ENCODE results near the gene WBP2.

WBP2 gene

GRCh38 chr17:75837899-75838298 is 17.2 kb downstream of the WBP2 start:
- no peak for TF ChIP-seq CTCF (IDR thresholded peaks at IDR 0.05; ENCODE audit: extremely low read depth, missing control alignments)
- DNase-seq (ENCODE audit: low spot score) = no peak

- TF ChIP-seq CTCF (IDR thresholded peaks at IDR 0.05; ENCODE audit: extremely low read depth, missing control alignments) = no peak
- no peak for DNase-seq (ENCODE audit: low spot score)
Observed at GRCh38 chr17:75836605-75837004, 18.5 kb downstream of the WBP2 start.

- no peak for TF ChIP-seq CTCF (IDR thresholded peaks at IDR 0.05; ENCODE audit: extremely low read depth, missing control alignments)
- DNase-seq (ENCODE audit: low spot score) = no peak
Observed at GRCh38 chr17:75835654-75835987, 19.5 kb downstream of the WBP2 start.

GRCh38 chr17:75834928-75835653 is 20.0 kb downstream of the WBP2 start:
- DNase-seq (ENCODE audit: low spot score) = peak; percentile 25
- no peak for TF ChIP-seq CTCF (IDR thresholded peaks at IDR 0.05; ENCODE audit: extremely low read depth, missing control alignments)

- TF ChIP-seq CTCF (IDR thresholded peaks at IDR 0.05; ENCODE audit: extremely low read depth, missing control alignments) = no peak
- DNase-seq (ENCODE audit: low spot score) = peak; percentile 27
Observed at GRCh38 chr17:75834279-75834920, 20.7 kb downstream of the WBP2 start.

GRCh38 chr17:75832652-75833400 is 22.3 kb downstream of the WBP2 start:
- DNase-seq (ENCODE audit: low spot score) = peak; percentile 49
- TF ChIP-seq CTCF (IDR thresholded peaks at IDR 0.05; ENCODE audit: extremely low read depth, missing control alignments) = no peak

GRCh38 chr17:75832164-75832651 is 22.9 kb downstream of the WBP2 start:
- TF ChIP-seq CTCF (IDR thresholded peaks at IDR 0.05; ENCODE audit: extremely low read depth, missing control alignments) = no peak
- DNase-seq (ENCODE audit: low spot score) = peak; percentile 36
